Dendritic cell treated with granulocyte-macrophage colony-stimulating factor and Interleukin-4, amounts not matched to agents 40 ng/mL and 50 ng/mL, for 4 days (primary cell): ENCODE measurements around the gene SPRING1.
A peak's percentile ranks its signal among the peaks of the same experiment; 100 is the strongest.
"Not testable (repeated sequence)": the region's sequence is repeated elsewhere in the genome, so short reads cannot be mapped to it uniquely, and the experiment has no call there.

Source experiments
- H3K27ac Mint-ChIP-seq: one replicate; pipeline ENCODE4 v1.8.0; 2022; ENCODE audit warnings: mild to moderate bottlenecking, mixed read lengths
- H3K27me3 Mint-ChIP-seq: one replicate; pipeline ENCODE4 v1.8.0; 2022; ENCODE audit warnings: mild to moderate bottlenecking, mixed read lengths
- H3K36me3 Mint-ChIP-seq: one replicate; pipeline ENCODE4 v1.8.0; 2022; ENCODE audit warnings: low read depth, mixed read lengths
- H3K4me1 Mint-ChIP-seq: one replicate; pipeline ENCODE4 v1.8.0; 2022; ENCODE audit warnings: low read depth, mixed read lengths
- H3K4me3 Mint-ChIP-seq: one replicate; pipeline ENCODE4 v1.8.0; 2022; ENCODE audit warnings: mild to moderate bottlenecking, moderate library complexity, mixed read lengths
- H3K9me3 Mint-ChIP-seq: one replicate; pipeline ENCODE4 v1.8.0; 2022; ENCODE audit warnings: mixed read lengths
- intact Hi-C: fragments of 100-400 bp; cut with micrococcal nuclease; formaldehyde crosslinking; loops from one replicate; pipeline ENCODE4 v1.15.0; 2022

Gene SPRING1

DNA sequence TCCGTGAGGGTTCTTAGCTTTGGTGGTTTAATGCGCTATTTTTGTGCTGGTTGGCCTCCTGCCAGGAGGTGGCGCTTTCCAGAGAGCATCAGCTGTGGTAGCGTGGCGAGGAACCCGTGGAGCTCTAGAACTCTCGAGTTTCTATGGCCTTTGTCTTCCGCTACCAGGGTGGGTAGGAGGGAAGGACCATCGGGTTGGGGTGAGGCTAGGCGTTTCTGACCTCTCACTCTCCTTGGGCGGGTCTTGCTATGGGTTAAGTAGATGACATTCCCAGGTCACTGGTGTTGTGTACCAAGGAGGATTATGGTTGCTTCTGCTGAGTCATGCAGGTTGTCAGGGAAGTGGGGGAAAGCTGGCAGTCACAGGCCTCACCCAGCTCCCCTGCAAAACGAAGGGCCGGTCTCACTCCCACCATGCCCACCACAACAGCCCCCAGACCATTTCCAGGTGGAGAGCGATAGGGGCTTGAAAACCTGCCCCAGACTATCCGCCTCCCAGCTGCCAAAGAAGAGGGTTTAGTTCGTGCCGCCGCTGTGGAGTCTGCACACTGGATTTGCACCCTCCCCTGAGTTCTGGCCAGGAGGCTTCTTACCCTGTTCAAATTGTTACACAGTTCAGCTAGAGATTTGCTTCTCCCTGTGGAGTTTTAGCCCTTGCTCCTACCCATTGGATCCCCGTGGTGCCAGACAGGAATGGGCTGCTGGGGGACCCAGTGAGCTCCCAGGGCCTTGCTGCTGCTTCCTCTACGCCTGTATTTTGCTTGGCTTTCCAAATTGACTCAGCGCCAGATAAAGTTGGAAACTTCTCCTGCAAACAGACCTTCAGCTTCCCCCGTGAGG lies 22.1 kb upstream of the SPRING1 start:
- no peaks in the 10 kb centered on the region for H3K36me3 Mint-ChIP-seq
- H3K27ac Mint-ChIP-seq, result no peak overlapping the region

DNA sequence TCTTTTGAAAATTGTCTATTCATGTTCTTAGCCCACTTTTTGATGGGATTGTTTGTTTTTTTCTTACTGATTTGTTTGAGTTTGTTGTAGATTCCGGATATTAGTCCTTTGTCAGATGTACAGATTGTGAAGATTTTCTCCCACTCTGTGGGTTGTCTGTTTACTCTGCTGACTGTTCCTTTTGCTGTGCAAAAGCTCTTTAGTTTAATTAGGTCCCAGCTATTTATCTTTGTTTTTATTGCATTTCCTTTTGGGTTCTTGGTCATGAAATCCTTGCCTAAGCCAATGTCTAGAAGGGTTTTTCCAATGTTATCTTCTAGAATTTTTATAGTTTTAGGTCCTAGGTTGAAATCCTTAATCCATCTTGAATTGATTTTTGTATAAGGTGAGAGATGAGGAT lies 16.9 kb upstream of the SPRING1 start:
- intact Hi-C loops, H3K4me1 Mint-ChIP-seq, H3K27me3 Mint-ChIP-seq, H3K4me3 Mint-ChIP-seq, H3K36me3 Mint-ChIP-seq, H3K27ac Mint-ChIP-seq, H3K9me3 Mint-ChIP-seq: not testable (repeated sequence)

More for the DNA sequence above, 22.1 kb upstream of the SPRING1 start:
- Mint-ChIP-seq H3K4me1 (no peaks in the 10 kb centered on the region), H3K9me3 (no peaks in the 10 kb centered on the region), H3K27me3 (peaks cover 12% of the 10 kb centered on the region), H3K4me3 (peak overlapping the region; percentile 45)
- intact Hi-C loops, result no loop called here

DNA sequence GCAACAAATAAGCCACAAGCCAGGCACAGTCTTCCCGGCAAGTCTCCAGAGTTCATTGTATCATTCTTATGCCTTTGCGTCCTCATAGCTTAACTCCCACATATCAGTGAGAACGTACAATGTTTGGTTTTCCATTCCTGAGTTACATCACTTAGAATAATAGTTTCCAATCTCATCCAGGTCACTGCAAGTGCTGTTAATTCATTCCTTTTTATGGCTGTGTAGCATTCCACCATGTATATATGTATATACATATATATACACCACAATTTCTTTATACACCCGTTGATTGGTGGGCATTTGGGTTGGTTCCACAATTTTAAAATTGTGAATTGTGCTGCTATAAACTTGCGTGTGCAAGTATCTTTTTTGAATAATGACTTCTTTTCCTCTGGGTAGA lies 16.2 kb upstream of the SPRING1 start:
- H3K36me3 Mint-ChIP-seq, H3K27ac Mint-ChIP-seq, H3K9me3 Mint-ChIP-seq, H3K4me1 Mint-ChIP-seq, intact Hi-C loops, H3K27me3 Mint-ChIP-seq, H3K4me3 Mint-ChIP-seq: not testable (repeated sequence)

DNA sequence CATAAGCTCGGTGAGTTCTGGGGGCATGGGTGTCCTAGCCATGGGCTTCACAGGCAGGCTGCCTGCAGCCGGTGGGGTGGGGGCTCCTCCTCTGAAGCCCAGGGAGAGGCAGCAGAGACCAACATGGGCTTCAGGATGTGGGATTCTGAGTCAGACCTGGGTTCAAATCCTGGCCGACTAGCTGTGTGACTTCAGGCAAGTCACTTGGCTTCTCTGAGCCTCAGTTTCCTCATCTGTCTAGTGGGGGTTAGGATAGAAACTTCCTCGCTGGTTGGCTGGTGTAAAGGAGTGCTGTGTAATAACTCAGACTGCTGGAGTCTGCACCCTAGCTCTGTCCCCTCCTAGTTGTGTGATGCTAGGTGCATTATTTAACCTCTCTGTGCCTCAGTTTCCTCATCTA lies 12.4 kb upstream of the SPRING1 start:
- H3K4me1 Mint-ChIP-seq, result no peaks in the 10 kb centered on the region

DNA sequence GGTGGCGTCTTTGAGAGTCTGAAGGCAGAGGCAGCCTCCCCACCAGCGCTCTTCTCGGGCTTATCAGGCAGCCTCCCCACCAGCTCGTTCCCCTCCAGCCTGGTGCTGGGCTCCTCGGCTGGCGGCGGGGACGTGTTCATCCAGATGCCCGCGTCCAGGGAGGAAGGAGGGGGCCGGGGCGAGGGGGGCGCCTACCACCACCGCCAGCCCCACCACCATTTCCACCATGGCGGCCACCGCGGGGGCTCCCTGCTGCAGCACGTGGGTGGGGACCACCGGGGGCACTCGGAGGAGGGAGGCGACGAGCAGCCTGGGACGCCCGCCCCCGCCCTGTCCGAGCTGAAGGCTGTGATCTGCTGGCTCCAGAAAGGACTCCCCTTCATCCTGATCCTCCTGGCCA lies 12.0 kb upstream of the SPRING1 start:
- no peak overlapping the region for H3K4me3 Mint-ChIP-seq

More for the DNA sequence above, 12.4 kb upstream of the SPRING1 start:
- Mint-ChIP-seq H3K36me3 (no peaks in the 10 kb centered on the region), H3K9me3 (no peaks in the 10 kb centered on the region), H3K27ac (no peak overlapping the region), H3K27me3 (peaks cover 1% of the 10 kb centered on the region), H3K4me3 (no peak overlapping the region)
- intact Hi-C loops, result no loop called here

DNA sequence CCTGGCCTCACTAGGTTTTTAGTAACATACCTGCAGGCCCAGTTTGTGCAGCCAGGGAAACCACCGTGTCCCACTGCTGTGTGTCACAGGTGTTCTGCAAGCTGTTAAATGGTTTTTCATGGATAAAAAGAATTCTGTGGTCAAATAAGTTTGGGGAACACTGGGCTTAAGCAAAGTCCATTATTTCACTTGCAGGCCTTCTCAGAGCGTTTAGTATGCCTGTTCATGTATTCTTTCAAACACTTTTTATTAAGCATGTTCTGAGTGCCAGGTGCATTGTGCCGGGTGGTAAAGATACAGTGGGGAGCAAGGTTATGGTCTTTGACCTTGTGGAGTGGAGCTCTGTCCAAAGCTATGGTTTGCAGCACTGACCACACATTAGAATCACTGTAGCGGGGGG lies 7.7 kb upstream of the SPRING1 start:
- no peaks in the 10 kb centered on the region for H3K36me3 Mint-ChIP-seq
- H3K27ac Mint-ChIP-seq, result no peak overlapping the region
- intact Hi-C loops, result no loop called here
- no peaks in the 10 kb centered on the region for H3K4me1 Mint-ChIP-seq
- H3K27me3 Mint-ChIP-seq, result peaks cover 3% of the 10 kb centered on the region
- no peaks in the 10 kb centered on the region for H3K9me3 Mint-ChIP-seq
- H3K4me3 Mint-ChIP-seq, result no peak overlapping the region

More for the DNA sequence above, 12.0 kb upstream of the SPRING1 start:
- no peaks in the 10 kb centered on the region for H3K9me3 Mint-ChIP-seq
- H3K27ac Mint-ChIP-seq, result no peak overlapping the region
- H3K27me3 Mint-ChIP-seq, result no peaks in the 10 kb centered on the region
- intact Hi-C loops, result no loop called here
- H3K36me3 Mint-ChIP-seq, result no peaks in the 10 kb centered on the region
- H3K4me1 Mint-ChIP-seq, result no peaks in the 10 kb centered on the region

DNA sequence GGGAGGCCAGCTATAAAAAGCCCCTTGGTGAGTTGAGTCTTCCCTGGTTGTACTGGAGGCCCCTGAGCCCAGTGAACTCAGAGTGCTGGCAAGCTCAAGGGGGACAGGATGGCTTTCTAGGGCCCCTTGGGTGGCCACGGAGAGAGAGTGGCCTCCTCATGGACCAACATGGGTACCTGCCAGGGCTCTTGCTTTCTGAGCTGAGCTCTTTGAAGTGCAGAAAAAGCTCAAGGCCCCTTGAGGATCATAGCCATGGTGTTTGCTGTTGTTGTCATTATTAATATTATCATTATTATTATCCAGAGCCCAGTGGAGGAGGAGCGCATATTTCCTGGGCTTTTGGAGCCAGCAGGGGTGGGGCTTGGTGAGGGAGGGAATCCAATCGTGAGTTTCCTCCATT lies 6.9 kb upstream of the SPRING1 start:
- H3K9me3 Mint-ChIP-seq, result no peaks in the 10 kb centered on the region
- H3K4me3 Mint-ChIP-seq, result no peak overlapping the region
- no peak overlapping the region for H3K27ac Mint-ChIP-seq
- intact Hi-C loops, result no loop called here
- H3K36me3 Mint-ChIP-seq, result no peaks in the 10 kb centered on the region
- H3K27me3 Mint-ChIP-seq, result peaks cover 8% of the 10 kb centered on the region
- no peaks in the 10 kb centered on the region for H3K4me1 Mint-ChIP-seq

DNA sequence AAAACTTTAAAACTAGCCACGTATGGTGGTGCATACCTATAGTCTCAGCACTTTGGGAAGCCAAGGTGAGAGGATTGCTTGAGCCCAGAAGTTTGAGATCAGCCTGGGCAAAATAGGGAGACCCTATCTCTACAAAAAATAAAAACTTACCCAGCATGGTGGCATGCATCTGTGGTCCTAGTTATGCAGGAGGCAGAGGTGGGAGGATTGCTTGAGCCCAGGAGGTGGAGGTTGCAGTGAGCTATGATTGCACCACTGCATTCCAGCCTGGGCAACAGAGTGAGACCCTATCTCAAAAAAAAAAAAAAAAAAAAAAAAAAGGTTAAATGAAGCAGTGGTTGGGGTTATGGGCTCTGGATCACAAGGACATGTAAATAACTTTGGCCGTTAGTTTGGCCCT lies 4.9 kb upstream of the SPRING1 start:
- H3K9me3 Mint-ChIP-seq, H3K36me3 Mint-ChIP-seq, H3K4me3 Mint-ChIP-seq, H3K27ac Mint-ChIP-seq, intact Hi-C loops, H3K4me1 Mint-ChIP-seq: not testable (repeated sequence)
- H3K27me3 Mint-ChIP-seq, result peaks cover 15% of the 10 kb centered on the region

DNA sequence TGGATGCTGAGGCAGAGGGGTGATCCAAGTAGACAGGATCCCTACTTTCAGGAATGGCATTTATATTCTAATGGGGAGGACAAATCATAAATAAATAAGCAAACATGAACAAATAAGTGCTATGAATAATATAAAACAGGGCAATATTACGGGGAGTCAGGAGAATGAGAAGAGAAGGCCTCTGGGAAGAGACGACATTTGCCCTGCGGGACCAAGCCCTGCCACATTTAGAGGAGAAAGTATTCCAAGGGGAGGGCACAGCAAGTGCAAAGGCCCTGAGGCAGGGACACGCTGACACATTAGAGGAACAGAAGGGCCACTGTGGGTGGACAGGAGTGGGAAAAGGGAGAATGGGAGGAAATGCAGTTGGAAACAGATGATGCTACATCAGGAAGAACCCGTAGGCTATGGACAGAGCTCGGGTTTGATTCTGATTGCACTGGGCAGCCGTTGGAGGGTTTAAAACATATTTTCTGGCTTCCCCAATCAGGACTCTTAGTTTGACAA lies 1.6 kb upstream of the SPRING1 start:
- Mint-ChIP-seq H3K4me1 (peaks cover 26% of the 10 kb centered on the region), H3K27ac (no peak overlapping the region), H3K4me3 (no peak overlapping the region), H3K36me3 (peaks cover 20% of the 10 kb centered on the region), H3K27me3 (peaks cover 15% of the 10 kb centered on the region), H3K9me3 (no peaks in the 10 kb centered on the region)
- intact Hi-C loops, result no loop called here

DNA sequence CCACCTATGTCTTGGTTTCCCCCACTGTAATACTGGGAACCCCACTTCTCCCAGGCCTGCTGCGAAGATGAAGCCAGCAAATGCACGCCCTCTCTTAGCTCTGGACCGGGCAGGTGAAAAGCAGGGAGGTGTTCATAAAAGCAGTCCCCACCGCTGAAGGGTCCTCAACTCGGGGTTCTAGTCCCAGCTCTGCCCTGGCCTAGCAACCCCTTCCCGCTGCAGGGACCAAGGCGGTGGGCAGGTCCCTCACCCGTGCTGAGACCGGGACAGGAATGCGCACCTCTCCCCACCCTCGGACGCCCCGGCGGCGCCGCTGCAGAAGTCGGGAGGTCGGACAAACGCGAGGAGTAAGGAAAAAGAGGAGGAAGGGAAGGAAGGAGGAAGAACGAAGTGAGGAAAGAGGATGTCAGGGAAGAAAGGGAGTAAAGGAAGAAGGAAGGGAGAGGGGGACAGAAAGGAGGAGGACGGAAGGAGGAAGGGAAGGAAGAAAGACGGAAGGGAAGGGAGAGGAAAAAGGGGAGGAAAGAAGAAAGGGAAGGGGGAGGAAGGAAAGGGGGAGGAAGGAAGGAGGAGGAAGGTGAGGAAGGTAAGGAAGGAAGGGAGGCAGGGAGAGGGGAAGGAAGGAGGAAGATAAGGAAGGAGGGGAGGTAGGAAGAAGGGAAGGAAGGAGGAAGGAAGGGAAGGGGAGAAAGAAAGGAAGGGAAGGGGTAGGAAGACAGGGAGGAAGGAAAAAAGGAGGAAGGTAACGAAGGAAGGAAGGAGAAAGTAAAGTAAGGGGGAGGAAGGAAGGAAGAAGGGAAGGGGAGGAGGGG lies 701 bp downstream of the SPRING1 start:
- Mint-ChIP-seq H3K9me3 (no peaks in the 10 kb centered on the region), H3K27ac (peak overlapping the region; percentile 84), H3K4me1 (peaks cover 26% of the 10 kb centered on the region), H3K27me3 (peaks cover 11% of the 10 kb centered on the region), H3K36me3 (peaks cover 39% of the 10 kb centered on the region), H3K4me3 (peak overlapping the region; percentile 87)
- intact Hi-C loops, result no loop called here

DNA sequence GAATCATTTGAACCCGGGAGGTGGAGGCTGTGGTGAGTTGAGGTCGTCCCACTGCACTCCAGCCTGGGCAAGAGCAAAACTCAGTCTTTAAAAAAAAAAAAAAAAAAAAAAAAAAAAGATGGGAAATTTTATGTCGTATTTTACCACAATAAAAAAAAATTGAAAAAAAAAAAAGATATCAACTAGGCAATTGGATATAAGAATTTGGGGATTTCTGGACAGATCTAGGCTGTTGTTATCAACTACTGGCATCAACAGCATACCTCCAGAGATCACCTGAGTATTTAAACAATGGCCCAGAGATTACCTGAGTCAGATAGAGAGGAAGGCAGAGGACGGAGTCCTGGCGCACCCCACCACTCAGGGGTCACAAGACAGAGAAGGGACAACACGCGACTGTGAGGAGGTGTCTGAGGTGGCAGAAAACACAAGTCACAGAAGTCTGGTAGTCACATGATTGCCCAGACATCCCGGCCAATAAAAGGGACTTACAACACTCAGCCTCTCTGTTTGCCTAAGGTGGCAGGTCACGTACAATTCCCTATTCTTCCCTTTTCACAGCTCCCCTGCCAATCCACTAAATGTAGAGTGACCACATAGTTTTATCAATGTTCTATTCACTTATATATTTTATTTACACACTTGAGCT lies 1.8 kb downstream of the SPRING1 start:
- H3K36me3 Mint-ChIP-seq, result peaks cover 46% of the 10 kb centered on the region
- intact Hi-C loops, result no loop called here
- peaks cover 26% of the 10 kb centered on the region for H3K4me1 Mint-ChIP-seq
- peaks cover 11% of the 10 kb centered on the region for H3K27me3 Mint-ChIP-seq
- no peak overlapping the region for H3K27ac Mint-ChIP-seq
- no peak overlapping the region for H3K4me3 Mint-ChIP-seq
- no peaks in the 10 kb centered on the region for H3K9me3 Mint-ChIP-seq

DNA sequence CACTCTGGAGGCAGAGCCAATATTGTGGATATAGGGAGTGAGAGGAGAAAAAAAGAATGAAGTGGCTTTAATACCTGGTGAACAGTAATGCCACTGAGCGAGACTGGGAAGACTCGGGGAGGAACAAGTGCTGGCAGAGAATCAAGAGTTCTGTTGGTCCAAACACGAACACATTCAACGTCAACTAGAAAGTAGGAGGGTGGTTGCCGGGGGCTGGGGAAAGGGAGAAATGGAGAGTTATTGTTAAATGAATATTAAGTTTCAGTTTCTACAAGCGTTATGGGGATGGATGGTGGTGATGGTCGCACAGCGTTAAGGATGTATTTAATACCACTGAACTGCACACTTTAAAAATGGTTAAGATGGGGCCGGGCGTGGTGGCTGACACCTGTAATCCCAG lies 2.8 kb downstream of the SPRING1 start:
- H3K27ac Mint-ChIP-seq, result no peak overlapping the region
- no peak overlapping the region for H3K4me3 Mint-ChIP-seq
- intact Hi-C loops, result no loop called here
- H3K4me1 Mint-ChIP-seq, result peaks cover 26% of the 10 kb centered on the region
- H3K36me3 Mint-ChIP-seq, result peaks cover 46% of the 10 kb centered on the region
- H3K9me3 Mint-ChIP-seq, result no peaks in the 10 kb centered on the region
- H3K27me3 Mint-ChIP-seq, result peaks cover 8% of the 10 kb centered on the region

DNA sequence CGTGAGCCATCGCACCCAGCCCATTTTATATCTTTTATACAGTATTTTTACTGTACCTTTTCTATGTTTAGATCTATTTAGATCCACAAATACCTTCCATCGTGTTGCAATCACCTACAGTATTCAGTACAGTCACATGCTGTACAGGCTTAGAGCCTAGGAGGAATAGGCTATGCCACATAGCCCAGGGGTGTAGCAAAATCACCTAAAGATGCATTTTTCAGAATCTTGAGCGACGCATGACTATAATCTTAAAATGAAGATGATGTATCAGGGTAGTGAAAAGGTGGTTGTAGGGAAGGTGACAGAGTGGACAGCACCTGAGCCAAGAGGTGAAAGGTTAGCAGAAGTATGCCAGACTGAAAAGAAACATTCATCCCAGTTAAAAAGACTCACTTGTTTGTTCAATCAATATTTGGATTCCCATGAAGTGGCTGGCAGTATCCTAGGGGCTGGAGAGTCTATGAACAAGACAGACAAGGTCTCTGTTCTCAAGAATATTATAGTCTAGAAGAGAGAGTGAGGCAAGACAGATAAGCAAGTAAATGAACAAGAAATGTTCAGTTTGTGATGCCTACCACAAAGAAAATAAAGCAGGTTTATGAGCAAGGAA lies 3.6 kb downstream of the SPRING1 start:
- peaks cover 26% of the 10 kb centered on the region for H3K4me1 Mint-ChIP-seq
- H3K36me3 Mint-ChIP-seq, result peaks cover 46% of the 10 kb centered on the region
- H3K27me3 Mint-ChIP-seq, result peaks cover 3% of the 10 kb centered on the region
- H3K27ac Mint-ChIP-seq, result no peak overlapping the region
- no peak overlapping the region for H3K4me3 Mint-ChIP-seq
- H3K9me3 Mint-ChIP-seq, result no peaks in the 10 kb centered on the region
- intact Hi-C loops, result no loop called here
